ENCODE results near the gene HACE1. TPM values are rescaled to one million over a fixed set of nuclear protein-coding genes. Genes with fewer than 3 reads are reported as not detected.

The HACE1 gene
- total RNA-seq, 1 experiment from 2014 or later = 4.3 TPM

DNA sequence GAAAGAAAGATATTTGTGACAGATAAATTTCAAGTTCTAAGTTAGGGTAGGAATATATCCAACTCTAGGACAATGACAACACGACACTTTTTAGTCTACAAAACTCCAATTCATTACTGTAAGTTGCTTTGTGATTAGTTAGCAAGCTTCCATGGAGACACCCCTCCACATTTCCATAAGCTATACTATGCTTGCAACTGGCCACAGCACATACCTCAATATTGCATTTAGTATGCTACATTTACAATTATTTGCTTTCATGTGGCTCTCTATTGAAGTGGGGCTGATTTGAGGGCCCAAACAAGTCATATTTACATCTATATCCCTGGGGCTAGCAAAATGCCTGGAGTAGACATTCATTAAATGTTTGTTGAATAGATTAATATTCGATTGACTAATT, 129.3 kb downstream of the HACE1 start:
- H2AFZ ChIP-seq (ENCODE audit: low read length) = no peak overlapping the region
- H3K9ac ChIP-seq (ENCODE audit: low read length) = no peak overlapping the region
- no peaks in the 10 kb centered on the region for H3F3A ChIP-seq (ENCODE audit: low read length, unreplicated experiment)
- TF ChIP-seq EZH2phosphoT487 (IDR thresholded peaks at IDR 0.05; ENCODE audit: borderline replicate concordance, low read length) (no peak), EZH2 (IDR thresholded peaks at IDR 0.05; ENCODE audit: low read length, unreplicated experiment) (no peak)
- TF ChIP-seq, protein P1, sequence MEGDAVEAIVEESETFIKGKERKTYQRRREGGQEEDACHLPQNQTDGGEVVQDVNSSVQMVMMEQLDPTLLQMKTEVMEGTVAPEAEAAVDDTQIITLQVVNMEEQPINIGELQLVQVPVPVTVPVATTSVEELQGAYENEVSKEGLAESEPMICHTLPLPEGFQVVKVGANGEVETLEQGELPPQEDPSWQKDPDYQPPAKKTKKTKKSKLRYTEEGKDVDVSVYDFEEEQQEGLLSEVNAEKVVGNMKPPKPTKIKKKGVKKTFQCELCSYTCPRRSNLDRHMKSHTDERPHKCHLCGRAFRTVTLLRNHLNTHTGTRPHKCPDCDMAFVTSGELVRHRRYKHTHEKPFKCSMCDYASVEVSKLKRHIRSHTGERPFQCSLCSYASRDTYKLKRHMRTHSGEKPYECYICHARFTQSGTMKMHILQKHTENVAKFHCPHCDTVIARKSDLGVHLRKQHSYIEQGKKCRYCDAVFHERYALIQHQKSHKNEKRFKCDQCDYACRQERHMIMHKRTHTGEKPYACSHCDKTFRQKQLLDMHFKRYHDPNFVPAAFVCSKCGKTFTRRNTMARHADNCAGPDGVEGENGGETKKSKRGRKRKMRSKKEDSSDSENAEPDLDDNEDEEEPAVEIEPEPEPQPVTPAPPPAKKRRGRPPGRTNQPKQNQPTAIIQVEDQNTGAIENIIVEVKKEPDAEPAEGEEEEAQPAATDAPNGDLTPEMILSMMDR (conservative IDR thresholded peaks at IDR 0.05; ENCODE audit: low read depth, low read length) = no peak
- H3K27me3 ChIP-seq (ENCODE audit: low read length) = no peaks in the 10 kb centered on the region
- no TSS peak for BruUV-seq (replicated peaks)
- no peak overlapping the region for H3K4me2 ChIP-seq (ENCODE audit: low read length)
- no peaks in the 10 kb centered on the region for H3K4me1 ChIP-seq (ENCODE audit: insufficient read depth, low read length)
- H3K79me2 ChIP-seq (ENCODE audit: low read length) = no peaks in the 10 kb centered on the region
- DNase-seq = no peak
- CTCF ChIA-PET = no interaction called here
- no peaks in the 10 kb centered on the region for H3K36me3 ChIP-seq (ENCODE audit: low read depth, low read length)
- no peak overlapping the region for H3K27ac ChIP-seq (ENCODE audit: low read length)
- H4K20me1 ChIP-seq (ENCODE audit: low read length) = no peaks in the 10 kb centered on the region
- POLR2A ChIA-PET (ENCODE audit: unreplicated experiment) = no interaction called here
- H3K4me3 ChIP-seq (ENCODE audit: low read length) = no peak overlapping the region
- ATAC-seq = no peak
- H3K9me3 ChIP-seq (ENCODE audit: low read length) = no peaks in the 10 kb centered on the region
- H3K9me2 ChIP-seq (replicated peaks; ENCODE audit: low read length) = no peaks in the 10 kb centered on the region
- intact Hi-C loops (cut with micrococcal nuclease) = no loop called here

DNA sequence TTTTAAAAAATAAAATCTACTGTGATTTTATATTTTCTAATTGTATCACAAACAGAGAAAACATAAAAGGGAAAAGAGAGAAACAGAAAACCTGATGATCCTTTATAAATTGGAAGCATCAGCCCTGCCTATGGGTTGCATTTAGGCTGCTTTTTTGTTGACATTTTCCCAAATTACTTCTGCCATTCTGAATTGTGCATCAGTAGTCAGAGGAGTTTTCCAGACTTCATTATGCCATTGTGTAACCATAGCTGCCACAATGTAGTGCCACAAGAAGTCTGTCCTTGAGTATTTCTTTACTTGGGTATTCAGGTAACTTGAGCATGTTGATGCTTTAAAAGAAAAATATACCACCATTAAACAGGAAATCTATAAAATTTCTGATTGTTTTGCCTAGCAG, 130.3 kb downstream of the HACE1 start:
- CTCF ChIA-PET = no interaction called here
- TF ChIP-seq EZH2phosphoT487 (IDR thresholded peaks at IDR 0.05; ENCODE audit: borderline replicate concordance, low read length) = no peak
- no peak for TF ChIP-seq EZH2 (IDR thresholded peaks at IDR 0.05; ENCODE audit: low read length, unreplicated experiment)
- TF ChIP-seq, protein P1 (conservative IDR thresholded peaks at IDR 0.05; ENCODE audit: low read depth, low read length) = no peak
- ATAC-seq = no peak

DNA sequence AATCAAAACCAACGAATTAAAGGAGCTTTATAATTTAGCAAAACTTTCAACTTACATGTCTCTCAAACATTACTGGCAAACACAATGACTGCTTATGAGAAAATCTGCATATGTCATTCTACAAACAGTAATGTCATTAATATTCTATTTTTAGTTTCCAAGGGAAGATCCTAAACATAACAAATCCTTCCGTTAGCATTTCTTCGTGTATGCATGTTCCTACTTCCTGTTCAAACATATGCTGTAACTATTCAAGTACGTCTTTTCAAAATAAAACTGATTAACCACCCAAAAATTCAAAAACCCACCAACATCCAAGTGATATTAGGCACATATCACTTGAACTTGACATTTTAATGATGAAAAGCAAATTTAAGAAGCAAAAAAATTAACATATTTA, 131.3 kb downstream of the HACE1 start:
- Histone ChIP-seq H3K9me3 (ENCODE audit: low read length) (no peaks in the 10 kb centered on the region), H3K79me2 (ENCODE audit: low read length) (no peaks in the 10 kb centered on the region), H3F3A (ENCODE audit: low read length, unreplicated experiment) (no peaks in the 10 kb centered on the region), H3K36me3 (ENCODE audit: low read depth, low read length) (no peaks in the 10 kb centered on the region), H3K27ac (ENCODE audit: low read length) (peak overlapping the region; percentile 21; the same call in 1 of the 2 replicates), H3K9me2 (replicated peaks; ENCODE audit: low read length) (no peaks in the 10 kb centered on the region), H3K4me1 (ENCODE audit: insufficient read depth, low read length) (no peaks in the 10 kb centered on the region), H4K20me1 (ENCODE audit: low read length) (no peaks in the 10 kb centered on the region), H3K4me2 (ENCODE audit: low read length) (no peak overlapping the region), H3K4me3 (ENCODE audit: low read length) (no peak overlapping the region), H3K9ac (ENCODE audit: low read length) (no peak overlapping the region), H2AFZ (ENCODE audit: low read length) (no peak overlapping the region), H3K27me3 (ENCODE audit: low read length) (no peaks in the 10 kb centered on the region)
- no TSS peak for BruUV-seq (replicated peaks)
- DNase-seq (no peak), ATAC-seq (no peak)
- intact Hi-C loops (cut with micrococcal nuclease) = no loop called here
- CTCF ChIA-PET = no interaction called here
- POLR2A ChIA-PET (ENCODE audit: unreplicated experiment) = no interaction called here
- TF ChIP-seq EZH2 (IDR thresholded peaks at IDR 0.05; ENCODE audit: low read length, unreplicated experiment) = no peak
- TF ChIP-seq EZH2phosphoT487 (IDR thresholded peaks at IDR 0.05; ENCODE audit: borderline replicate concordance, low read length) = no peak
- TF ChIP-seq, protein P1 (conservative IDR thresholded peaks at IDR 0.05; ENCODE audit: low read depth, low read length) = no peak

More for the DNA sequence above, 130.3 kb downstream of the HACE1 start:
- Histone ChIP-seq H3K27me3 (ENCODE audit: low read length) (no peaks in the 10 kb centered on the region), H3K4me3 (ENCODE audit: low read length) (no peak overlapping the region), H3K36me3 (ENCODE audit: low read depth, low read length) (no peaks in the 10 kb centered on the region), H4K20me1 (ENCODE audit: low read length) (no peaks in the 10 kb centered on the region), H3K9me2 (replicated peaks; ENCODE audit: low read length) (no peaks in the 10 kb centered on the region), H3F3A (ENCODE audit: low read length, unreplicated experiment) (no peaks in the 10 kb centered on the region), H3K4me1 (ENCODE audit: insufficient read depth, low read length) (no peaks in the 10 kb centered on the region), H3K4me2 (ENCODE audit: low read length) (no peak overlapping the region), H3K9ac (ENCODE audit: low read length) (no peak overlapping the region), H2AFZ (ENCODE audit: low read length) (no peak overlapping the region), H3K79me2 (ENCODE audit: low read length) (no peaks in the 10 kb centered on the region), H3K27ac (ENCODE audit: low read length) (no peak overlapping the region), H3K9me3 (ENCODE audit: low read length) (no peaks in the 10 kb centered on the region)
- intact Hi-C loops (cut with micrococcal nuclease) = no loop called here
- DNase-seq = no peak
- POLR2A ChIA-PET (ENCODE audit: unreplicated experiment) = no interaction called here
- no TSS peak for BruUV-seq (replicated peaks)

Measured in PC-3 (cell line).